HG02798 (cell line): ENCODE data around the gene ADGRL3.
"Not testable (repeated sequence)": the region's sequence is repeated elsewhere in the genome, so short reads cannot be mapped to it uniquely, and the experiment has no call there.

ENCODE experiments used
- ATAC-seq: cut with Tn5 transposase; IDR thresholded peaks from one replicate; pipeline ENCODE4 v1.9.1; 2021; ENCODE audit warnings: mild to moderate bottlenecking; ENCODE audit not compliant: unreplicated experiment, poor library complexity

Gene ADGRL3

DNA sequence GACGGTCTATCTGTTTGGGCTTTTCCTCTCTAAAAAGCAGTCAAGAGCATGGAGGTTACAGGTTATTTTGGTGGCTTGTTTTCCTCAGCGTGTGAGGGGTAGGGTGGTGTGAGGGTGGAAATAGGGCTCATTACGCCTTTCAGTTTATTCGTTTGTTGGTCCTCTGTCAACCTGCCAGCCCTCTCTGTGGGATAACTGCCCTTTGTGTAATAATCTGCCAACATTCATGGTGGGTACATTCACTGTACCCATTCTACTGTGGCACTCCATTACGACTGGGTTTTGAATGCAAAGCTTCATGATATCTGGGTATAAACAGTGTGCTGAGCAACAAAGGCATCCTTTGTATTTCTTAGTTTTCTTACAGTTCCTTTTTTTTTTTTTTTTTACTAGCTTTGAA is 136.4 kb downstream of the ADGRL3 start:
- no peak for ATAC-seq

DNA sequence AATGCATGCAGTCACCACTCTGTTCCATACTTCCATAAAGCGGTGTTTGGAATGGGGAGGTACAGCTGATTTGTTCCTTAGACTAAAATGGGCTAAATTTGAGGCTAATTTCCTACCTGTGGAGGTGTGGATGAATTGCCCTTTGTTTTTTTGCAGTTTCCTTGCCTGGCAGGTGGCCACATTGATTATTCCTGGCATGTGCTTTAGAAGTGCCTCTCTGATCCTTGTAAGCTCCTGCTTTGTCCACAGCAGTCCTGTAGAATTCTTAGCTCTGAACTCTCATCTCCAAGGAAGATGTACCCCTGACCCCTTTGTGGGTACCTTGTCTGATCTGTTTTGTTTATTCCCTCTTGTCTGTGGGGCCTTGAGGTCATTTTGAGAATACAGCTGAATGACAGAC is 136.8 kb downstream of the ADGRL3 start:
- ATAC-seq = no peak

DNA sequence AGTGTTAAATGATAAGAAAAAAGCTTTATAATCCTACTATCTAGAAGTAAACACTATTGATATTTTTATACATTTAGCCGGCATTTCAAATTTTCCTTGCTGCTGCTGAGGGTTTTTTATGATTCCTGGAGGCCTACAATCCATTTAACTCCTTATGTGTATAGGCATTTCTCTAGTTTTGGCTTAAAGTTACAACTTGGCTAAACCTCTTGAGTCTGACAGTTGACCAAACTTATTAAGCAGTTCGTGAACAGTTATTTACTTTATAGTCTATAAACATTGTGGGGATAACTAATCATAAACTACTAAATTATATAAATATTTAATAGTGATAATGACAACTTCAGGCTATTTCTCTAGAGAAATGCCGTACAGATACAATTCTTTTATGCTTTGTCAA is 141.9 kb downstream of the ADGRL3 start:
- ATAC-seq = no peak

DNA sequence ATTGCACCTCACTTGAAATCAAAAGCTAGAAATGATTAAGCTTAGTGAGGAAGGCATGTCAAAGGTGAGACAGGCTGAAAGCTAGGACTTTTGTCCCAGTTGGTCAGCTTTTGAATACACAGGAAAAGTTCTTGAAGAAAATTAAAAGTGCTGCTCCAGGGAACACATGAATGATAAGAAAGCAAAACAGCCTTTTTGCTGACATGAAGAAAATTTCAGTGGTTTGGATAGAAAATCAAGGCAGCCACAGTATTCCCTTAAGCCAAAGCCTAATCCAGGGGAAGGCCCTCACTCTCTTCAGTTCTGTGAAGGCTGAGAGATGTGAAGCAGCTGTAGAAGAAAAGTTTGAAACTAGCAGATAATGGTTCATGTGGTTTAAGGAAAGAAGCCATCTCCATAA is 150.8 kb downstream of the ADGRL3 start:
- ATAC-seq = no peak

DNA sequence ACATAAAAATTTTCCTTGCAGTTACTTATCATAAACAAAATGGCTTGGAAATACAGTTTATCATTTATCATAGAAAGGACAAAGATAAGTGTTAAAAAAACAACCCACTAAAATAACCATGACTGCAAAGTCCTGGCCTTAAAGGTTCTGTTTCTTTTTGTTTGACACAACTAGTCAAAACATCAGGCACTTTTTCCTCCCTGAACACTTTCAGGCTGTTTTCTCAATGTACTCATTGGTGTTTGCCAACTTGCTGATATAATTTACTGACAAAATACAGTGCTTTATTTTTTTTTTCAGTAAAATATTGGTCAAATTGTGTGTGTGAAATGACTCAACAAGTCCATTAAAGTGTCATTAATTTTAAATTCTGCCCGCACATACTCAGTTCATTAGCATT is 156.6 kb downstream of the ADGRL3 start:
- ATAC-seq = no peak

DNA sequence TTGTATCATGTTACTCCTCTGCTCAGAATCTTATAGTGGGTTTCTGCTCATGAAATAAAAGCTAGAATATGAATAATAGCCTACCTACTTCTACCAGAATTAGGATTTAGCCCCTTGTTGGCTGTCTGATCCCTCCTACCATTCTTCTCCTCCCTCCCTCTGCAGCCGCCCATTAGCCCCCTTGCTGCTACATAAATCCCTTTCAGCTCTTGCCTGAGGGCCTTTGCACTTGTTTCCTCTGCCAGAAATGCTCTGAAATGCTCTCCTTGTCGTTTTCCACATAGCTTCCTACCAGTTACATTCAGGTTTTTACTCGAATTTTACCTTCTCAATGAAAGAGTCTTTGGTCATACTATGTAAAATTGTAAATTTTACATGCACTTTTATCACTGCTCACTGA is 159.2 kb downstream of the ADGRL3 start:
- ATAC-seq = no peak

DNA sequence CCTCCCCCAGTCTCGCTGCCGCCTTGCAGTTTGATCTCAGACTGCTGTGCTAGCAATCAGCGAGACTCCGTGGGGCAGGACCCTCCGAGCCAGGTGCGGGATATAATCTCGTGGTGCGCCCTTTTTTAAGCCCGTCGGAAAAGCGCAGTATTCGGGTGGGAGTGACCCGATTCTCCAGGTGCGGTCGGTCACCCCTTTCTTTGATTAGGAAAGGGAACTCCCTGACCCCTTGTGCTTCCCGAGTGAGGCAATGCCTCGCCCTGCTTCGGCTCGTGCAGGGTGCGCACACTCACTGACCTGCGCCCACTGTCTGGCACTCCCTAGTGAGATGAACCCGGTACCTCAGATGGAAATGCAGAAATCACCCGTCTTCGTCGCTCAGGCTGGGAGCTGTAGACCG is 172.7 kb downstream of the ADGRL3 start:
- ATAC-seq = not testable (repeated sequence)

DNA sequence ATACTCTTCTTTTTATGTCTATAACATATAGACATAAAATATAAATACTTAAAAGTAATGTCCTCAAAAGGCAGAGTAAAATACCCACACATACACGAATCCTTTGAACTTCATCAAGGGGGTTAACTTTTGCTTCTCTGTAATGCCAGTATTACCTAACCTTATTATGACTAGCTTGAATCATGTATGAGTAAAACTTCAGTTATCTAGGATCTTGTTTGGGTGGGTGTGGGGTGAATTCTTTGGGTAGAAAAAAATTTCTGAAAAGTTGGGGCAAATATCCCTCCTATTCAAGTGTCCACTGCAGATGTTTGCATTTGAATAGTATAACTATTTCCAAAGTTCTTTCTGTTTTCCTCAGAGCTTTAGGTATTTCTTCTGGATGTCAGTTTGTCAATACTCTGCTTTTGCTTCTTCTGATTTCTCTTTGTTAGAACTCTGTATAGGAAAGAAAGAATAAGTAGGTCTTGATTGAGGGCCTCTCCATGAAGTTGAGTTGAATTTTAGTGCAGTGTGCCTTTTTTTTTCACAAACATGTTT is 173.8 kb downstream of the ADGRL3 start:
- no peak for ATAC-seq

DNA sequence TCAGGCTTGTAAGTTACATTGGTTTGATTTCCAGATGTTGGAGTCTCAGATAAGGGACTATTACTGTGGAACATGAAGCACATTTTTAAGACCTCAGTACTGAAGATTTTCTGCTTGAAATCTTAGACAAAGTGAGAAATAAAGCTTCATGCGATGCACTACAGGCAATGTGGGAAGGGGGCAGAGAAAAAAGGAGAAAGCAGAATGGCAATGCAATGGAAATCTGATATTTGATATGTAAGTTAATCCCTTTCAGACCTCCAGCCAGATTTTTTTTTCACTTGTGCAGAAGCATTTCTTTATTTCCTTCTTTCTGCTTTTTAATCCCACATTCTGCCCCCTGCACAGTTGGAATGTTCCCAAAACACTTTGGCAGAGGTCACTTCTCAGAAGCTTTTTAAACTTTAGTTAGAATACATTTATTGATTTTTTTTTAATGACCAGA is 174.3 kb downstream of the ADGRL3 start:
- no peak for ATAC-seq

DNA sequence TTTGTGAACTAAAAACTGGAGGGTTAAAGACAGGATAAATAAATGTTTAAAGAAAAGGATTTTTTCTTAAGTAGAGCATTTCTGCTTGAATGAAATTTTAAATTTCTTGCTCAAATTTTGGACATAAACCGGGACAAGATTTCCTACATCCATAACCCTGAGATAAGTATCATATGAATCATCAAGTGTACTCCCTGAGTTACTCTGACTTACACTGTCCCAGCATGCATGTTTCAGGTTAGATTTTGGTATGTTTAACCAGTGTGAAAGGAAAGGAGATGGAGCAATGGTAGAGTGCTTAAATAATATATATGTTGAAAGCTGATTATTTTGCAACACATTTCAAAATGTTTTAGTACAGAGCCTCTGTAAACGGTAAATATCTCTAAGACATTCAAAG is 175.2 kb downstream of the ADGRL3 start:
- no peak for ATAC-seq

DNA sequence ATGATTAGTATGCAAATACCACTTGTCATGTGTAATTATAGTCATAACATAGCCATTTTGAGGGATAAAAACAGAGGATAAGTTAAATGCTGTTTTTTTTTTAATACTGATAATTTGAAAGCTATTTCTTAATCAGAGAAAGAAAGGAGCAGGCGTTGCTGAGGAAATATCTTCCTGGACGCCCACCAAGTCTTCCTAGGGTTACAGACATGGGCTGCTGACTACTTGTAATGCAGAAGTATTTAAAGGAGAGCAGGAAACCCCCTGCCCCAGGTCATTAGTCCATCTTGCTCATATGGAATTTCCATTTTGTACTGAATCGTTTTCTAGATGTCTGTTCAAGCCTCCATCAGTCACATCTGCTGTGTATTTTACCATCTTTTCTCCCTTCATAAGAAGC is 176.2 kb downstream of the ADGRL3 start:
- no peak for ATAC-seq

DNA sequence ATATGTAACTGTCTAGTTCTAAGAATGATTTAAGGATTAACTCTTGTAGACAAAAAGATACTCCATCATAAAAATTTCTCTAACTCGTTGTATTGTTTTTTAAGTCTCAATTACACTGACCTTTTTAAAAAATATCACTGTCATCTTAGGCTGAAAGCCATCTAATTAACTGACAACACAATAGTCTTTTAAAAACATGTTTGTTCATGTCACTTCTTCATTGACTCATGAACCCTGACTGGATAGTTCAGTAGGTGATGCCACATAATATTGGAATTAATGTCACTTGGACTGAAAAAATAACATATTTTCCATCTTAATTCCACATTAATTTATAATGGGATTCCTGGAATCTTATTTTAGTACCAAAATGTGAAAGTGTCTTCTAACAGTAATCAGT is 179.3 kb downstream of the ADGRL3 start:
- ATAC-seq = no peak

DNA sequence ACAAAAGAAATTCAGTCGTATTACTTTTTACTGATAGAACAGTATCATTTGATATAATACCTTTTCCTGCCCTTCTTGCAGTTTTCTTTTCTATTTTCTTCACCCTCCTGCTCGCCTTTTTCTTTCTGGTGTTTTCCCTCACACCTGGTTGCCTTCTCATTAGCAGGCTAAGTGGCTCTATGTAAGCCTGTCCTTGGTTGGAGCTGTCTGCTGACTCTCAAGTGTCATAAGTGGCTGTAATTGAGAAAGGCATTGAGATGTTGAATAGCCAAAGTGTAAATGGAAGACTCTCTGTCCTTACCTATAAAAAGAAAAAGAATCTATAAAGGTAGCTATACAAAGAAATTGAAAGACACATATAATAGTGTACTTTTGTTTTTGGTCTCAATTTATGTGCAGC is 180.7 kb downstream of the ADGRL3 start:
- no peak for ATAC-seq

DNA sequence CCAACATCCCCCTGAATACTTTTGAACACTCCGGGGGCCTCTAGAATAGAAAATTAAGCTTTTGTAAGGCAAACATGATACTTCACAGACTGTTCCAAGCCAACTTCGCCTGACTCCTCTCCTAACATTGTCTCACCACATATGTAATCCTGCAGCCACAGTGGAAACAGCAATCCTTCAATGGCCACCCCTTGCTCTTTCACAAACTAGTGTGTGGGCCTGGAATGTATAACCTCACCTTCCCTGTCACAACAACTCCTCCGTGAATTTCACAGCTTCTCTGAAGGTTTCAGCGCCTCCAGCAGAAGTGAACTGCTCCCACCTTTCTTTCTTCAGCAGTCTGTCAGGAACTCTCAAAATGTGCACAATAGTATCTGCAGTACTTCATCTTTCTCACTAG is 185.1 kb downstream of the ADGRL3 start:
- ATAC-seq = no peak

DNA sequence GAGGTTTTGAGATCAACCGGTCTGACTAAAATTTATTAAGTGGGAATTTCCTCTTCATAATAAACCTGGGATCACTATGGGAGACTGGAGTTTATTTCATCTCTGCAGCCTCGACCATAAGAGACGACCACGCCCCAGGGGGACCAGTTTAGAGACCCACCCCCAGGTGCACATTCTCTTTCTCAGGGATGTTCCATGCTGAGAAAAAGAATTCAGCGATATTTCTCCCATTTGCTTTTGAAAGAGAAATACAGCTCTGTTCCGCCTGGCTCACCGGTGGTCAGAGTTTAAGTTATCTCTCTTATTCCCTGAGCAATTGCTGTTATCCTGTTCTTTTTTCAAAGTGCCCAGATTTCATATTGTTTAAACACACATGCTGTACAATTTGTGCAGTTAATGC is 187.2 kb downstream of the ADGRL3 start:
- ATAC-seq = not testable (repeated sequence)

DNA sequence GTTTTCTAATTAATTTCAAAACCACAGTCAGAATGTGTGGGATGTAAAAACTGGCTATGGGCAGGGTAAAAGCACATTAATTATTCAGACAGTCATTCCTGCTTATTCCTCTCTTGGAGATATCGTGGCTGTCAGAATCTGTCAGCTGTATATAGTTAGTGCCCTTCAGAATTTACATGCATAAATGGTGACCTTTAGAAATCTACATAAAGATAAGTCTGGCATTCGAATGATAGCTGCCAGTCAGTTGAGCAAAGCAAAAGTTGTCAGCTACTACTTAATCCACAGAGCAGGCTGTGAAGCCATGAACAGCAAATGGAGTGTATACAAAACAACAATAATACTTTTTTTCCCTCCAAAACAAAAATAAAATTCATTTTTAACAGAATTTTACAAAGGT is 189.5 kb downstream of the ADGRL3 start:
- ATAC-seq = no peak

DNA sequence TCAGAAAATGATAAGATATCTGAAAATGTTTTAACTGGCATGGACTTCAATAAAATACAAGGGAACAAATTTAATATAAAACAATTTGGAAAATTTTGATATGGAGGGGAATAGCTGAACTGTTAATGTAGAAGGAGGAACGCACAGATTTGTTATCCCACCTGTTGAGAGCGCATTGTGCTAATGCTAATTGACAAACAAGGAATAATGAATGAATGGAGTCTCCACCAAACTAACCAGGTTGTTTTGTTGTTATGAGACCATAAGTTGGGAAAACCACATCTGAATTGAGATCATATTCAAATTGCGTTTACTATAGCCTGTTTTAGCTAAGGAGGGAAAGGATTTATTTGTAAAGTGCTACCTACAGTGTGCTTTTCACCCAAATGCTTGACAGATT is 195.6 kb downstream of the ADGRL3 start:
- ATAC-seq = no peak

DNA sequence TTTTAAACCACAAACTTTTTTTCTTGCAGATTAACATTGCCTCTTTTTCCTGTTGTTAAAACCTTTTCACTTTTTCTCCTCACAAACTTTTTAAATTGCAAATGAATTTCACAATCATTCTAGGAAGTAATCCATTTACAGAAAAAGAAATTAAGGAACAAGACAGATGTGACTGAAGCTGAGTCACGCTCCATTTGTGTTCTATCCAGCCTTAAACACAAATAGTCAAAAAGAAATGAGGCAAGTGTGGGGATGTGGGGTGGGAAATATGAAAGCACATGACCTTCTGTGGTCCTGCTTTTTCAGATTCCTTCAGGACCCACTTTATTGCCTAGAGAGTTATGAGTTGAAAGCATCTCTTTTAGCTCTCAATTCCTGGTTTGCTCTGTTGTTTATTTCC is 197.0 kb downstream of the ADGRL3 start:
- no peak for ATAC-seq

DNA sequence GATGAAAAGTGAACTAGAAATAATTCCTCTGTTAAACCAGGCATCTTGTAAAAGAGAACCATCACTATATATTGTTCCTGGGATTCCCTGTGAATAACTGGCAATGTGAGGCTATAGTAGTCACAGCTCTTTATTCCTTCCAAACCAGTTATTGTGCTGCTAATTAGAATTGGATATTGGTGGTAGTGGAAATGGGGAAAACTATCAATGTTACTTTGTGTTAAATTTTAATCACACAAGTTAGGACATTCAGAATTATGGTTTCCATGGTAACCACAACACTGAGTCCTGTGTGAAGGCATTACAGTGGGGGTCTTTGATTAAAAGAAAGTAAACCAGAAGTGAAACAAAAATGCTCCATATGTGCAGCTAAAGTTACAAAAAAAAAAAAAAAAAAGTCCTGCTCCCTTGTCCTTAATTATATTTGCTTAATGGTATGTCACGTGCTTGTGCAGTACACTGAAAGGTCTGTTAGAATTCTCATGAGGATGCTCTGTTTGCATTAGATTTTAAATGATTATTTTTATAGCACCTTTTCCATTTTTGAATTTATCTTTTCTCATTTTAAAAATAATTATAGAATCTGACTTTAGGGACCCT is 200.4 kb downstream of the ADGRL3 start:
- ATAC-seq = no peak

DNA sequence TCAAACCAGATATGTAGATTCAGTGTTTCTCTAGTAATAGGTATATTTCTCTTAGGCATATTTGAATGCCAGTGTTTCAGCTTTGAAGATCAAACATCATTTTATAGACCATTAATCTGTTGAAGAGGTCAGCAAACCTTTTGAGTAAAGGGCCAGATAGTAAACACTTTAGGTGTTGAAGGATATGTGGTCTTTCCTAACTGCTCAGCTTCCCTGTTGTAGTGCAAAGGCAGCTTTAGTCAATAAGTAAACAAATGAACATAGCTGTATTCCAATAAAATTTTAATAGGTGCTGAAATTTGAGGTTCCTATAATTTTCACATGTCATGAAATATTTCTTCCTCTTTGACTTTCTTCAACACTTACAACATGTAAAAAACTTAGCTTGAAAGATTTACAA is 201.6 kb downstream of the ADGRL3 start:
- ATAC-seq = no peak

DNA sequence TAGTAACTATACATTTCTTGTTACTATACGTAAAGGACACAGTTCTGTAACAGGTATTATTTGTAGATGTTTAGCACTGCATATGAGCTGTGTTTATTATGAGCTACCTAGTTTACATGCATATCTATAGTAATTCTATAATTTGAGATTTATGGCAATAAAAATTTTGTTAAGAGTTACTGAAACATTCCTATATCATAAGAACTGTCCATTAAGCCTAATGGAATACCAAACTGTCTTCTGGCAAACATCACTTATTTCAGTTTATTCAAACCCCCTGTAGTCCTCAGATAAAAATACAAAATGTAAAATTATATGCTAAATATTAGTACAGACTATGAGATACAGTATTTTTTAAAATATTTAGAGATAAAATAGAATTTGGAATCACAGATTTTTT is 205.2 kb downstream of the ADGRL3 start:
- no peak for ATAC-seq

DNA sequence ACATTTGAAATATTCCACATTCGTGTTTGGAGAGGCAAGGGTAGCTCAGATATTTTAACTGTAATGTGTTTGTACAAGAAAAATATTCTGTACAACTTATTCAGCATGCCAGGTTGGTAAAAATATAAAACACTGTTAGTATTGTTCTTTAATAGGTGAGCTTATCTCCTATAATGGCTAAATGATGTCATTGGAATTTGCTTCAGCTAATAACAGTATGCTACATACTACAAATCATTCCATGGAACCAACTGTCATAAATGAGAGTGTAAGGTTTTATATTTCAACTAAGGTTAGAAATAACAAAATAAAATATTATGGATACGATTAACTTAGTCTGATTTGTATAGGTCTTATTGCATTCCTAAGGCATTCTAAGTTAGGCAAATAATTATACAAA is 206.6 kb downstream of the ADGRL3 start:
- ATAC-seq = no peak
